ENCODE results near the gene FAM186B. TPM values are rescaled to one million over a fixed set of nuclear protein-coding genes. Genes with fewer than 3 reads are reported as not detected.

FAM186B gene
- total RNA-seq, 1 donor from 2014 or later: 0.55 TPM

DNA sequence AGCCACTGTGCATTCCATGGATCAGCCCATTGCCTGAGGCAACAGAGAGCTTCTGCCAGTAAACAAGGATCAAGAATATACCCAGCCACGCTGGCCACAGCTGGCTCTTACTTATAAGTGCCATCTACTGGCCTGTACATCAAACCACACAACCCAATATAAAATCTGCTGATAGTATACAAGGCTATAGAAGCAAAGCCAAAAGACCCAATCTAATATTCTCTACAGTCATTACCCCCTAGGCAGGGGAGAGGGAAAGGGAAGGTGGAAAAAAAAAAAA is 4.4 kb upstream of the FAM186B start:
- no peak for DNase-seq (ENCODE audit: low spot score)

DNA sequence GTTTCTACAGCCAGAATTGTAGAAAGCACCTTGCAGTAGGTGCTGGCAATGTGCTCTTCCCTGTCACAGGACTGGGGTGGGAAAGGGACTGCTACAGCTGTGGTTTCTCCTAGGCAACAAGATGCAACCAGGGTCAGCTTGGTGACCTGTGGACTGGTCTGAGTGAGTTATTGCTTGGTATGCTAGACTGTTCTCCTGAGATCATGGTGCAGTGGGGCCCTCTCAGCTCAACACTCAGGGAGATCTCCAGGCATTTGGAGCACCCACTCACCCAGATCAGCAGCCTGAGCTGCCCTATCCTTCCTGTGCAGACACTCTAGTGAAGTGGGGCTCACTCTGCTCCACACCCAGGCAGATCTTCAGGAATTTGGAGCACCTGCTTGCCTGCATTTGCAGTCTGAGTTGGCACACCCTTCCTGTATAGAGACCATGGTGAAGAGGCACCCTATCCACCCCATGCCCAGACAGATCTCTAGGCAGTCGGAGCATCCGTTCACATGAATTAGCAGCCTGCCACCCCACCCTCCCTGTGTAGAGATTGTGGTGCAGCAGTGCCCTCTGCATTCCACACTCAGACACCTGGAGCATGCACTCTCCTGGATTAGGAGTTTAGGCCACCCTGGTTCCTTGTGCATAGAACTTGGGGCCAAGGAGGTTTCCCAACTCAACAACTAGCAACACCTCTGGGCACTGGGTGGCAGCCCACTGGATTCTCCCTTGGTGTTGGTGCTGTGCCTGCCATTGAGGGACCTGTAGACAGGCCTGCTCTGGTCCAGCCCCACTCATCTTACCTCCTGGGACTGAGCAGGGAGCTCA is 3.8 kb upstream of the FAM186B start:
- no peak for DNase-seq (ENCODE audit: low spot score)

DNA sequence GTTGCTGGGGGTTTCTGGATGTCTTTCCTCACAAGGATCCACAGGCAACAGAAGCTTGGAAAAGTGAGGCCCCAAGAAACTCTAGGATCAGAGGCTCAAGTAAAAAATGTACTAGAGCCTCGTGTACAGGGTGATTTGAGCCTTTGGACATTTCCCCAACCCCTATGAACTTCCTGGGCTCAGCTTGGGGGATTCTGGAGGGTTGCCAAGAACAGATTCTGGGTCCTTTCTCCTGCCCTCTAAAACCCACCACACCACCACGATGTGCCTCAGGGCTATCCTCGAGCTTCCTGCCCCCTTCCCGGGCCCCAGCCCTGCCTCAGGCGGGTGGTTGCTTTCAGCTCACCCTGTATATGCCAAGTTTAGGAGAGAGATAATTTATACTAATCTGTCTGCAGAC is 583 bp downstream of the FAM186B start:
- DNase-seq (ENCODE audit: low spot score): no peak

DNA sequence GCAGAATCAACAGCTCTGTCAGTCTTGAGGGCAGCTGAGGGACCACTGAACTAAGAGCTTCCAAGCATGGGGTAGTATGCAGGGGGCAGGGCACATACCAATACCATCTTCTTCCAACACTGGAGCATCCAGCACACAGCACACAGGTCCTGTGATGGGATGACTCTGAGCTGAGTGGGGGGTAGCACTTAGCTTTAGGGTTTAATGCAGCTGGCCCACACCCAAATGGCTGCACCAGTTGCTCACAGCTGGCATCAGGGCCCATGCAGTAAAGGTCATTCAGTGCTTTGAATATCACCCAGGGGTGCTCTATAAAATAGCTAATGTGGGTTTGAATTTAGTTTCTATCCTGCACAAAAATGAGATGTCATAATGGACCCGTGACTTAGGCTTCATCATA is 1.7 kb downstream of the FAM186B start:
- DNase-seq (ENCODE audit: low spot score): no peak

DNA sequence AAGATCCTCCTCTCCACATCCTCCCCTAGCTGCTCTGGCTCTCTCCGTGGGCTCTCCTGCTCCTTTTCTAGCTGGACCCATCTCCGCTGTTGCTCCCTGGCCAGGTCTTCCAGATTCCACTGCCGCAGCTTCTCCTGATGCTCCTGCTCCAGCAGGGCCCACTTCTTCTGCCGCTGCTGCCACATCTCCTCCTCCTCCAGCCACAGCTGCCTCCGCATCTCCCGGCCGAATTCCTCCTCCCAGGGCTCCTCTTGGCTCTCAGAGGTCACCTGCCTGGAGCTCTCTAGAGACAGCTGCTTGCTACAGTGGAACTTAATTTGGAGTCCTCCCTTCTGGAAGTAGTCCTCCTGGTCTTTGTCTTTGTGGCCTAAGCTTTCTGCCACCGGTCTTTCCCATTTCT is 5.5 kb downstream of the FAM186B start:
- no peak for DNase-seq (ENCODE audit: low spot score)

DNA sequence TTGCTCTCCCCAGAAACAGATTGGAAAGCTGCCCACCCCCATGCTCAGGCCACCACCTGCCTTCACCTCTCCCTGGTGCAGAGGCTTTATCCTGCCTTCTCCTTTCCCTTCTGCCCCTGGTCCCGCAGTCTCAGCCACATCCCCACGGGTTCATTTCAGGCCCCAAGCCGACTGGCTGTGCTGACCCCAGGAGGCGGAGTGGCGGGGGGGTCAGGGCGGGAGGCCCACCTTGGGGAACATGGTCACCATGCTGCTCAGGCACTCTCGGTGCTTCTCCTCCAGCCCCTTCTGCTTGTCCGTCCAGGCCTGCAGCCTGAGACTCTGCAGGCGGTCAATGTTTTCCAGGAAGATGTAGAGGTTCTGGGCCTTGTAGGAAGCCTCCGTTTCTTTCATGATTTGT is 6.9 kb downstream of the FAM186B start:
- DNase-seq (ENCODE audit: low spot score): peak; percentile 79

DNA sequence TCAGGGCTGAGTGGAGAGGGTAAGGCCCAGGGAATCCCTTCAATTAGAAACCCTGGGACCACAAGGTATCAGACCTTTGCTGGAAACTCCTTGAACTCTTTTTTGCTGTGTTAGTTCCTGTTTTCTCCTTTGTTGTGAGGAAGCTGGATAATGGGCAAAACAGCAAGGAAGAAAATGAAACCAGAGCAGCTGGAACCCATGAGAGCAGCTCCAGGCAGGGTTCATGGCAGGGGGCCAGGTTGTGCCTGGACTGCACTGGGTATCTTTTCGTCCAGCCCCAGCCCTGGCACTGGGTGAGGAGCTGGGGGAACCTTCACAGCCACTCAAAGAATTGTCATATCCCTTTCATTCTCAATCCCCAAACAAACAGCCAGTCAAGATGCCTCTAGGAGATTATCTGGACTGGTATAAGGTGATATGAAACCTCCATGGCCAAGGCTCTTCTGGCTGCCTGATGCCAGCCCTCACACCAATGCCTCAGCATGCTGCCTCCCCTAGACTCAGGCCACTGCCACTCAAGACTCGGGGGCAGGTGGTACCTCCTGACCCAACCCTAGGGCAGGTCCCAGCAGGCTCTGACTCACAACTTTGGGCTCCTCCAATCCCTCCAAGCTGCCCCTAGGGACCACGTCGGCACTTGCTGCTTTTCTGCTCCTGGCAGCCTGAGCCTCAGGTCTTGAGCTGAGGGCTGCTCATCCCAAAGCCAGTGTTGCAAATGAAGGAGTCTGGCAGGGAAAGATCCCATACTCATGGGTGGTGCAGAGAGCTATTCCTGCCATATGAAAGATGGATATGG is 16.5 kb downstream of the FAM186B start:
- no peak for DNase-seq (ENCODE audit: low spot score)

DNA sequence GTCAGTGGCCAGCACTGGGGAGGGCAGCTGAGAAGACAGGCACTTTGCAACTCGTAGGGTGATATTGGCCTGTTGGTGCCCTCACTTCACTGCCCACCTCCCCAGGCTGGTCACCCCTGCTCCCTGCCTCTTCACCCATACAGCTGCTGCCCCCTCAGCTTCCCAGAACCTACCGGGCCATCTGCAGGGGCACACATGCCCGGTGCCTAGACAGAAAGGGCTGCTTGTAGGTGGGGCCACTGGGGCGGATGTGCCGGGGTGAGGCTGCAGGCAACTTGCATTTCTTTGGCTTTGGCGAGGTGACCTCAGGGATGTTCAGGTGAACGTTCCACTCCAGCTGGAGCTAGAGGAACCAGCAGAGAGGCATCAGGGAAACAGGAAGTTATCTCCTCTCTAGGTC is 17.2 kb downstream of the FAM186B start:
- DNase-seq (ENCODE audit: low spot score): peak; percentile 81

DNA sequence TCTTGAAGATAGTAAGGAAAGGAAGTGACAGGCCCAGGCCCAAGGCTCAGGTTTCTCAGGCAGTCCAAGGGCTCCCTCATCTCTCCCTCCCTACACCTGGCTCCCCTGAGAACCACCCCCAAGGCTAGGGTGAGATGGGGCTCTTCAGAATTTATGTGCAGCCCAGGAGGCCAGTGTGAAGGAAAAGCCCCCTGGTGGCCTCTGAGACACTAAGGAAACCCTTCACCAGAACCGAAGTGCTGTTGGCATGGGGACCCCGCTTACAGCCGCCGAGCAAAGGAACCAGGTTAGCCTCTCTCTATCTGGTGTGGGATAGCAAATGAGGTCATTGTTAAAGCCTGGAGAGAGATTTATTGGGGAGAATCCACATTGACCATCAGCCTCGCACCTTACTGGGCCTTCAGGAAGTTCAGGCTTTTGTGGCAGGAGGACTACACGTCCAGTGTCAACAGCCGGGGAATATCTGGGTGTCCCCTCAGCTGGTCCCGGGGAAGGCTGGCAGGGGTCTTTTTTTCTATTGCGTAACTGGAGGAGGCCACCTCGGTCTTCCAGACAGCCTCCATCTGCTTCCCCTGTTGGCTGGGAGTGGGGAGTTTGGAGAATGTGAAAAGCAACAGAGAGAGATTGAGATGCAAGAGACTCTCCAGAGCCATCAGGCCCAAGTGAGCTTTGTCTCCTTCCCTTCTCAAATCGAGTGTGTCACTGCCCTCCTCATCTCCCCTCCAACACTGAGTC is 18.1 kb downstream of the FAM186B start:
- DNase-seq (ENCODE audit: low spot score): peak; percentile 71

DNA sequence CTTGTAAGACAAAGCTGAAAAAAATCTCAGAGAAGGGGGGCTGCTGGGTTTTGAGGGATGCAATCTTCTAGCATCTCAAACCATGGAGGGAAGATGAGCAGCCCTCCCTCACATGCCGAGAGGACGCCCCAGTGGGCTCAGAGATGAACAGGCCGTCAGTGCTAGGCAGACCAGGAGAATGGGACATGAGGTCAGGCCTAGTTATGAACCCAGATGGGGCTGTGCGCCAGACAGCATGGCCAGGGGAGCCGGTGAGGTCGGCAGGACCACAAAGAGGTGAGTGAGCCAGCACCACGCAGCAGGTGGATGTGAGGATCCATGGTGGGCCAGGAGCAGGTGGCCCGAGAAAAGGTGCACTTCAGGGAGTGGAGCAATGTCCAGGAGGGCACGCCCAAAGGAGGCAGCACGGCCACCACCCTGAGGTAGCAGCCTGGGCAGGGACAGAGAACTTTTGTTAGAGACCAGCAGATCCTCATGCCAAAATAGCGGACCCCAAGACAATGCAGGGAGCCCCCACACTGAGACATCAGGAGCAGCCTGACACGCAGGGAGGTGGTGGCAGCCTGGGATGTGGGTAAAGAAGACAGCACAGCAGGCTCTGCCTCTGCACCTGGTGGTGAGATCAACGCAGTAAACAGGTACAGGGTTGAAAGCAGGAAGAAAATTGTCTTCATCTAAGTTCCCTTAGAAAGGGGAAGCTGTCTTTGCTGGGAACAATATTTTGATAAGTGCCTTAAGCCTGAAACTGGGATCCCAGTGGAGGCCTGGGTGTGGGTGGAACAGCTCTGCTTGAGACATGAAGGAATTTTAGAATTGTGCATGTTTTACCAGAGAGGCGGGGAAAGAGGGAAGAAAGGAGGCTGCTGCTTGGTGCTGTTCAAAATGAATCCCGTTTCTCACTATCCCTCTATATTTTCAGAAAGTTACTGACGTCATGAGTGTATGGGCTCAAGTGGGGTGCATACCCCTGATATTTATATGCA is 19.7 kb downstream of the FAM186B start:
- peak; percentile 74 for DNase-seq (ENCODE audit: low spot score)

DNA sequence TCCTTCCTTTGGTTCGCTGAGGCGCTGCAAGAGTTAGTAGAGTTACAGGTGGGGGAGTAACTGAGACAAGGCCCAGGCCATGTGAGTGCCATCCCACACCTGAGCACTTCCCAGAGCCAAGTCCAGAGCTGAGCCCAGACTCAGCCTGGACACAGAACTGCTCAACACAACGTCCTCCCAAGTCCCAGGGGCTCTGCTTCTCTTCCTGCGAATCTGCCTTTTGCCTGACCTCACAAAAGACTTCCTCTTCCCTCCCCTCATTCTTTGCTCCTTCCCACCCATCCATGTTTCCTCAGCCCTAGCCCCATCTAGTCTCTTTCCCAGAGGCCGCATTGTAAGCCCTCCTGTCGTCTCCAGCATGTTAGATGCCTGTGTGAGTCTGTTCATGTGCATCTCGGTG is 20.8 kb downstream of the FAM186B start:
- DNase-seq (ENCODE audit: low spot score): no peak

DNA sequence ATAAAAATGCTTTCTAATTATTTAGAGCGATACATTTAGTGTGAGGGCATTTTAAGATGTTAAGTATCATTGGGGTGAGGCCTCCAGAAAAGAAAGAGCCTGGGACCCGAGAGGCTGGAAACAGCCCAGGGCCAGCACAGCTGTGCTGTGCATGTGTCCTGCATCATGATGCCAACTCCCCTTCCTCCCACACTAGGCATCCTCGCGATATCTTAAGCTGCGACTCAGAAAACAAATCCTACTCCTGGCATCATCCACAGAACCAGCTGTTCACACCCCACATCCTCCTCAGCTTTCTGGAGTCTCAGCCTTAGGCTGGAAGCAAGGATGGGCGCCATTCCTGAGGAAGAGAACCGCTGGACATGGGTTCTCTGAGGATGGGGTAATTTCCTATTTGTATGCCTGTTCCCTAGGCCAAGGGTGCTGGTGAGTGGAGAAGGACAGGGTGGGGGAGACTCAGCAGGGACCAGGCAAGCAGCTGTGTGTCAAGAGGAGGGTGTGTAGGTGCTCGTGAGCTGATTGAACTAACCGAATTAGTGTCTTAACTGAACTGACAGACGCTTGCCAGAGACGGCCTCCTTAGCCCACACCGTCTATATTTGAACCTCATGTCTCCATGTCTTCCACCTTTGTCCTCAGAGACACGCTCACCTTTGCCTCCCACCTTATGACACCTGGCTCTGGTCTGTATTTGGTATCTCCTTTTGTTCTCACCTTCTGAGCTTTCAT is 21.9 kb downstream of the FAM186B start:
- peak; percentile 78 for DNase-seq (ENCODE audit: low spot score)

DNA sequence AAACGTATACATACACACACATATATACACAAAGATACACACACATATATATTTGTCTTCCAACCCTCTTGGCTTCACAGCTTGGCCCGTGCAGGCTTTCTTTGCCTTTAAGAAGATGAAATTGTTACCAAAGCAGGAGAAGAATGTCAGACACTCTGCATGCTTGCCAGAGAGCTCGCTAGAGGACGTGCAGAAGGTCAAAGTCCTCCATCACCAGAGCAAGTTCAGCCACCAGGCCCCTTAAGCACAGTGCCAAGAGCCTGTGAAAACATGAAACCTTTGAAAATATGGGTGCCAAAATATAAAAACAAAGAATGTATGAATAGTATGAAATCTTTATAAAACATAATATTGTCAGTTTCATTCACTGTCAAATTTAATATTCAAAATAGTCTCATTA is 22.6 kb downstream of the FAM186B start:
- no peak for DNase-seq (ENCODE audit: low spot score)

DNA sequence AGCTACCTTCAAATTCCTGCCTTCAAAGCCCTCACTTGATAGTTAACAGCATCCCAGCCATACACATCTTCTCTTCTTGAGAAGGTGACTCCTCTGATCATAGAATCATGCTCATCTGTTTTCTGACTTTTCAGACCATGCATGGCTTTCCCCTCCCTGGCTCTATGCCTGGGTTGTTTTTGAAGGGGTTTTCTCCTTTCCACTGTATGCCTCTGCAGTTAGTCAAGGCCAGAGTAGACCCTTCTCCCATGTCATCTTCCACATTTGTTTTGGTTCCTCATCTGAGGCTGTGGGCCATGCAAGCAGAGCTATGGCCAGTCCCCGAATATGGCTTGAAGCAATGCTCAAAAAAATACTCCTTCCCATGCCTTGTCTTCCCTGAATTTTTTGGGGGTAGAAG is 23.2 kb downstream of the FAM186B start:
- no peak for DNase-seq (ENCODE audit: low spot score)

DNA sequence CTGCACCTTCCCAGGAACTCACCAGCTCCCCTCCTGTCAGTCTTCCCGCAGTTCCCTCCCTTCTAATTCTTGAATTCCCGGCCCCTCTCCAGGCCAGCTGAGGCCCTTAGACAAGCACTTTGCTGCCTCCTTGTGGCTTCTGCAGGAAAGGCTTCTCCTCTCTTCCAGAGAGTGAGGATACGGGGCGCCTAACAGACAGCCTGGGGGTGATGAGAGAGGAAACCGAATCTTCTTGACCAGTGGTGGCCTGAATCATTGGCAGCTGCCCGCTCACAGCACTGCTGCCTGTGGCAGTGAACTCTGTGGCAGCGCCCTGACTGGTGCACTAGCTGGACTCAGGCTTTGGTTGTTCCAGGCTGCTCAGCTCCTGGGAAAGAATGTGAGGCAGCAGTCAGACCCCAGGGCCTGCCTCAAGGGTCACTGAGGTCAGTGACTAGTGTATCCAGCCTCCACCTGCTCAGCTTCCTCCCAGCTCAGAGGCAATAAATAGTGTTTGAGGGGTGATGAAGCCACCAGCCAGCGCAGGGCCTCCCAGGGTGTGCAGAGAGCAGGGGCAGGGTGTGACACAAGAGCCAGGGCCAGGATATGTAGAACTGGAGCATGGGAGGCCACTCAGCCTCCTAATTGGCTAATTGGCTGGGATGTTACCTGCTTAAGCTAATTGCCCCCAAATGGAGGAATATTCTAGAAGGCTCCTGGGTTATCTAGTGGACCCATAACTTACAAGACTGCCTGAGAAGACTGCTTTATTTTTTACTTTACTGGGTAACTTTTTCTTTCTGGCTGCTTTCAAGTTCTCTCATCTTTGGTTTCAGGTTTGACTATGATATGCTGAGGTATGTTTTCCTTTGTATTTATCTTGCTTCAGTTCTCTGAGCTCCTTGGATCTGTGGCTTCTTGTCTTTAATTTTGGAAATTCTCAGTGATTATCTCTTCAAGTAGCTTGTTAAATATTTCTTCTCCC is 24.6 kb downstream of the FAM186B start:
- peak; percentile 74 for DNase-seq (ENCODE audit: low spot score)

DNA sequence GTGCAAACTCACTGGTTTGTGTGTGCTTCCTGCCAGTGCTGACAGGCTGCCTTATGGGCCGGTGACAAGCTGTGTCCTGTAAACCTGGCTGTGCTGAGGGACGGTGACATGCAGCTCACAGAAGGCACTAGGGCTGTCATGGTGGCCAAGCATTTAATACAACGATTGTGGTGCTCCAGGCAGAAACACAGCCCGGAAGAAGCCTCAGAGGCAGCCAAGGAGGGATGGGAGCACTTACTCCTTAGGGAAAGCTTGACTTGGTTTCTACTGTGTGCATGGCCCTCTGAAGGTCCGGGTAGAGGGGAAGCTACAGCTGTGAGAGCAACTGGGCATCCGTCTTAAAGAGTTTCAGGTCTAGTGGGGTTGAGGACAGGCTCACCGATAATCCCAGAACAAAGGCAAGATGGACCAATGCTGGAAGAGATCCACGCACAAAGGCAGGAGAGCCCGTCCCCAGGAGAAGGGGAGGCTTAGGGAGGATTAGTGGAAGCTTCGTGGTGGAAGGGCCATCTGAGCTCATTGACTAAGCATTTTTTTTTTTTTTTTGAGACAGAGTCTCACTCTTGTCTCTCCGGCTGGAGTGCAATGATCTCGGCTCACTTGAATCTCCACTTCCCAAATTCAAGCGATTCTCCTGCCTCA is 26.8 kb downstream of the FAM186B start:
- DNase-seq (ENCODE audit: low spot score): peak; percentile 81

DNA sequence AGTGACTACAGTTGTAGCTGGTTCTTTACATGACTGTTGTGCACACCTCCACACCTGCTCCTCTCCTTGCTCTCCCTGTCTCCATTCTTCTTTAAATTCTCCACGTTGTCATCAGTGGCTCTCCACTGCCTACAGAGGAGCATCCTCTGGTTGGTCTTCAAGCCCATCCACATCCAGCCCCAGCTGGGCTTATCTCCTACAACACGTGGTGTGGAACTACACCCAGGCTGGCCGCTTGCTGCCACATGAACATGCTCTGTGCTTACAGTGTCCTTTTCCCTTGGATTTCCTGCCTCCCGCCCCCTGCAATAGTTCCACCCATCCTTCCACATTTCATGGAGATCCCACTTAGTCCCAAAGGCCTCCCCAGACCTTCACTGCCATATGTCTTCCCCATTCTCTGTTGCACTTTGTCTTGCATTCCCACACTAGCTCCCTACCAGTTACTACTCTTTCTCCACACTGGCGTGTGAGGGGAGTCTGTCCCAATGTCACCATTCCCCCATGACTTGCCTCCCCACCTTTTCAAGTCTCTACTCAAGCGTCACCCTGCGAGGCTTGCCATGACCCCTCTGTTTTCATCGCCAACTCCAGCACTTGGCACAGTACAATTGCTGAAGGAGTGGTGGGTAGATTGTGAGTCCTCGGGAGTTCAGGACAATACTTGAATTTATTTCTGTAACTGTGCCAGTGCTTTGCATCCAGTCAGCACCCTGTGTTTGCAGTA is 27.7 kb downstream of the FAM186B start:
- peak; percentile 76 for DNase-seq (ENCODE audit: low spot score)

Data from mesenteric fat pad (tissue), 1 donor.